ENCODE results near the gene SCUBE3.

SCUBE3 gene

DNA sequence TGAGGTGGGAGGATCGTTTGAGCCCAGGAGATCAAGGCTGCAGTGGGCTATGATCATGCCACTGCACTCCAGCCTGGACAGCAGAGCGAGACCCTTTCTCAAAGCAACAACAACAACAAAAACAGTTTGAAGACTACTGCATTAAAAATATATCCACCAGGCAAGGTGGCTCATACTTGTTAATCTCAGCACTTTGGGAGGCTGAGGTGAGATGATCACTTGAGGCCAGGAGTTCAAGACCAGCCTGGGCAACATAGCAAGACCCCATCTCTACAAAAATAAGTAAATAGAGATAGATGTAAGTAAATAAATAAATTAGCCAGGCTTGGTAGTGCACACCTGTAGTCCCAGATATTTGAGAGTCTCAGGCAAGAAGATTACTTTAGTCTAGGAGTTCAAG lies 58.2 kb downstream of the SCUBE3 start:
- no peak for DNase-seq (ENCODE audit: low spot score)

DNA sequence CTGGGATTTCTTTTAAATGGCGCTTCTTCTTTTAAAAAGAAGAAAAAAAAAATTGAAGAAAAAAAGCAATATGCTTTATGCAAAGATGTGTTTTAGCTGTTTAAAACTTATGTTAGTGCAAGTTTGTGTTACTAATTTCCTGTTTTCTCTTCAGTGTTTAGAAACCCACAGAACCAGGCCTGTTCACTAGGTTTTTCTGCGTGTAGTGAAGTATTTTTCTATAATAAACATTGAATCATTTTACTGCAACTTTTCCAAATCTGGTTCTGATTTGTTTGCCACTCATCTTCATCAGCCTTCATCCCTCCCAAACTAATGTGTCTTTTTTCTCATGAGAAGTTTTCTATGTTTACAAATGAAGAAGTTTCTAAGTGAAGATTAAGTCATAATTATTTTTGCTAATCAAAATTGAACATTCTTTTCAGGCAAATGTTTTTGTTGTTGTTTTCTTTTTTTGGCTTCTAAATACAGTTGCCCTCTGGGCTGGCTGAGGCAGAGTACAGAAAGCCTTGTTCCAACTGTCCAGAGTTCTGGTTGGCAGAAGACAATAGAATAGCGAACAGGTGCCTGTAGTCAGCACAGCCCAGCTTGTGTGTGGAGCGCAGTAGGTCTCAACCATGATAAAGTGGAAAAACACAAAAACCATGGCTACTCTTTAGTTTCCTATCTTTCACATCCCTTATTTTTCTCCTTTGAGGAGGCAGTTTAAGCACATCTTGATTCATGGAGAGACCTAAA lies 60.2 kb downstream of the SCUBE3 start:
- no peak for DNase-seq (ENCODE audit: low spot score)

DNA sequence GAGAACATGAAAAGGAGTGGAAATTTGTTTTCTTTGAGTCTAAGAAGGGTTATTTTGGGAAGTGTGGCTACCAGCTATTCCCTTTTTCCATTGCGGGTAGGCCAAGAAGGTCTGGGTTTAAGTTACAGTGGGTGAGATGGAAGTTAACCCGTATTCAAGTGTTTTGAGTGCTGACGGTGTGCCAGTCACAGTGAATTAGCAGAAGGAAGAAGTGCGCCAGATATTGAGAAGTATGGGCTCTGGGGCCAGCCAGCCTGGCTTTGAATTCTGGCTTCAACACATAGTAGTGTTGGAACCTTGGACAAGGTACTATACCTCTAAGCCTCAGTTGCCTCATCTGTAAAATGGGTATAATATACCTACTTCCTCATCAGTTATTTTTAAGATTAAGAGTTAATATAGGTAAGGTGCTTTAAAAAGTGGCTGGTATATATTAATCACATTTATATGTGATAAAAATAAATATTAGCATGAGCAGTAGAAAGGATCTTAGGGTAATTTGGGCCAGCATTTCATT lies 62.0 kb downstream of the SCUBE3 start:
- no peak for DNase-seq (ENCODE audit: low spot score)

GRCh38 chr6:35278708-35279107 lies 65.0 kb downstream of the SCUBE3 start:
- DNase-seq (ENCODE audit: low spot score), result no peak

- no peak for DNase-seq (ENCODE audit: low spot score)
These were observed 67.1 kb downstream of the SCUBE3 start for GRCh38 chr6:35280903-35281302.

GRCh38 chr6:35282472-35282871 lies 68.7 kb downstream of the SCUBE3 start:
- DNase-seq (ENCODE audit: low spot score), result no peak

GRCh38 chr6:35283361-35283760 lies 69.6 kb downstream of the SCUBE3 start:
- no peak for DNase-seq (ENCODE audit: low spot score)

GRCh38 chr6:35287671-35288396 lies 74.1 kb downstream of the SCUBE3 start:
- no peak for DNase-seq (ENCODE audit: low spot score)

GRCh38 chr6:35288834-35289233 lies 75.1 kb downstream of the SCUBE3 start:
- no peak for DNase-seq (ENCODE audit: low spot score)

- DNase-seq (ENCODE audit: low spot score), result no peak
These were observed 77.7 kb downstream of the SCUBE3 start for GRCh38 chr6:35291491-35291890.

DNA sequence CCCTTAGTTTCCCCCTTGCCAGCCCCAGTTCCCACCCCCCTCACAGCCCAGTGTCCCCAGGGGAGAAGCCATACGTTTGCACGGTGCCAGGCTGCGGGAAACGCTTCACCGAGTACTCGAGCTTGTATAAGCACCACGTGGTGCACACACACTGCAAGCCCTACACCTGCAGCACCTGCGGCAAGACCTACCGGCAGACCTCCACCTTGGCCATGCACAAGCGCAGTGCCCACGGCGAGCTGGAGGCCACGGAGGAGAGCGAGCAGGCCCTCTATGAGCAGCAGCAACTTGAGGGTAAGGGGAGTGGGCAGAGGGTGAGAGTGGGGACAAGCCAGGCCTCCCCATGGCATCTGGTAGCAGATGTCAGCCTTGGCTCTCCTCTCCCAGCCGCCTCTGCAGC lies 78.7 kb downstream of the SCUBE3 start:
- no peak for DNase-seq (ENCODE audit: low spot score)

DNA sequence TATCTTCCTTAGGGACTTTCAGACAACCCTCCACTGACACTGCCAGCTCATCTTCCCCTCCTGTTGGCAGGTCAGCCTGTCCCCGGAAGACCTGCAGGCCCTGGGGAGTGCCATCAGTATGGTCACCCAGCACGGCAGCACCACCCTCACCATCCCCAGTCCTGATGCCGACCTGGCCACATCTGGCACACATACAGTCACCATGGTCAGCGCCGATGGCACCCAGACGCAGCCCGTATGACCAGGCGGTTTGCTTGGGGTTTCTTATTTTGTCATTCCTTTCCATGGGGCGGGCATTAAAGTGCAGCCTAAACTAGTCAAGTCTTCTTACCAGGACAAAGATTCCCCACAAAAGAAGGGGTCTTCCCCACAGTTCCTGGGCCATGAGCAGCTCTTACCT lies 79.9 kb downstream of the SCUBE3 start:
- DNase-seq (ENCODE audit: low spot score), result no peak

- peak; percentile 76 for DNase-seq (ENCODE audit: low spot score)
These were observed 80.7 kb downstream of the SCUBE3 start for GRCh38 chr6:35294308-35294945.

DNA sequence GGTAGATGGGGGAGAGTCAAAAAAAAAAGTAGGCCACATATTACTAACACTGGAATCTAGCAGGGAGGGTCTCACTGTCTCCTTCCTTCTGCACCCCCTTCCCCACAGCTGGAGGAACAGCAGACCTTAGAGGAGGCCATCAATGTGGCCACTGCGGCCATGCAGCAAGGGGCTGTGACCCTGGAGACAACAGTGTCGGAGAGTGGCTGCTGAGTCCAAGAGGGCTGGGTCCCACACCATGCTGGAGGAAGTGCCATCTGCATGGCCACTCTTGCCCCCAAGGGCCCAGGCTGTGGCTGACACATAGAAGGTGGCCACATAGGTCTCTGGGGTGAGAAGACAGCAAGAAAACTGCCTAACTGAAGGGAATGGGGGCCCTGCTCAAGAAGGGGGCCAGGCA lies 81.3 kb downstream of the SCUBE3 start:
- DNase-seq (ENCODE audit: low spot score), result no peak

- DNase-seq (ENCODE audit: low spot score), result no peak
These were observed 82.0 kb downstream of the SCUBE3 start for GRCh38 chr6:35295521-35296315.

- no peak for DNase-seq (ENCODE audit: low spot score)
These were observed 83.3 kb downstream of the SCUBE3 start for GRCh38 chr6:35296931-35297600.

DNA sequence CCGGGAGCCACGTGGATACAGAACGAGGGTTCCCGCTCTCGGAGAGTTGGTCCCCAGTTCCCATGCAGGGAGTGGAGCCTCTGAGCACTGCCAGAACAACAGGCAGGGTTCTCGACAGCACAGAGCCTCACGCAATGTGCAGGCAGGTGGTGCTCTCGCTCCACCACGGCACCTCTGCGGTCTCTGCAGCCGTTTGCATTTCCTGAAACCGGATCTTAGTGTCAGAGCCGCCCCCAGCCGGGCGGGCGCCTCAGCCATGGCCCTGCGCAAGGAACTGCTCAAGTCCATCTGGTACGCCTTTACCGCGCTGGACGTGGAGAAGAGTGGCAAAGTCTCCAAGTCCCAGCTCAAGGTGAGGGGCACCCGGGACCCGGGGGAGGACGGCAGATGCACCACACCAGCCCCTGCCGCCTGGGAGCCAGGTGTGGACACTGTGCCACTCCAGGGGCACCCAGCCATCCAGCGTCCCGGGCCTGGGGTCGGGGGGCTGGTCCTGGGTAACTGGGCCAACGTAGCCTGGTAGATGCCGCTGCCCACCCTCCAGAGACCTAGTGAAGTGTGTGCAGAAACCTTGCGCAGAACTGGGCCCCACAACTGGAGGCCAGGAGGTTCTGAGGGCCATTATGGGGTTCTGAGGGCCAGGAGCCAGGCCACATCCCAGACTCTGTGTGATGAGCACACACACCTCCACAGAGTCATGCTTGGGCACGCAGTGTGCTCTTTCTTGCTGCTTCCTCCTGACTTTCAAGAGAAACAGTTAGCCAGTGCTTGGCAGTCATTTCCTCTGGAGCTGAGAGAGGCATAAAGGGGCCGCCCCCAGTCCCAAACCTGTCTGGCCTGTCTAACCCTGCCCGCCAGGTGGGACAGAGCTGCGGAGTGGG lies 84.1 kb downstream of the SCUBE3 start, which contains the start of gene DEF6:
Gene DEF6 (plus strand): TSS at position 218 of the 881 bp plus-strand sequence. CDS start 39 bp downstream, at position 257.
- peak; percentile 64 for DNase-seq (ENCODE audit: low spot score)

DNA sequence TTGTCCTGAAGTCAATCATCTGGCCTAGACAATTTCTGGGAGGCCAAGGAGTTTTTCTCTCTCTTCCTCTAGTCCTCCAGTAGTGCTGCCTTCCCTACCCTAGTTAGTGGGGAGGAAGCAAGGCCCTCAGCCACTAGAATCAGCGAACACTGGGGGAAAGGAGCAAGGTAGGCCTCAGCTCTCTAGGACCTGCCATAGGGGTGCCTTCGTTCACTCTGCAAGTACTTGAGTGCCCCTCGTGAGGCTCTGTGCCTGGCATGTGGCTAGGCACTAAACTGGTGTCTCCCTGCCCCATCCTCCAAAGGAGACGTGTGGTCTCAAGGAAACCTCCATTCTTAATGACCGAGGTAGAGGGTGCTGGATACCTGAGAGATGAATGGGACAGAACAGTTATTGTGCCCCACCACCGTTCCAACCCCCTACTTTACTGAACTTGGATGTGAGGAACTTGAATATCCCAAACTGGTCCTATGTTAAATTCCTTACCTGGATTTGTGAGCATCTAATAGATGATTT lies 84.9 kb downstream of the SCUBE3 start:
- DNase-seq (ENCODE audit: low spot score), result no peak

DNA sequence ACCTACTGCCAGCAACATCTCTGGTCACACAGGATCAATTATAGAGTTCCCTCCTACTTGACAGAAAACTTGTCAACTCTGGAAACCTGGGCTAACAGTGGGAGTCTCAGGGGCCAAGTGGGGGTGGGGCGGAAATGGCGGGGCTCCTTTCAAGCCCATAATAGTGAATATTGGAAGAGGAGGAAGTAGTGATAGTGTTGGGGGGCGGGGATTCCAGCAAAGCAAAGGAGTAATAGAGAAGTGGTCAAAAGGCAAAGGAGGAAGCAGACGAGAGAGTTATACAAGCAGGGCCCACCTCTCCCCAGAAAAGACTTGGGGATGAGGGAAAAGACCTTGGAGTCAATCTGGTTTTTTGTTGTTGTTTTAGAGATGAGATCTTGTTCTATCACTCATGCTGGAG lies 85.9 kb downstream of the SCUBE3 start:
- DNase-seq (ENCODE audit: low spot score), result no peak

GRCh38 chr6:35300848-35301247 lies 87.1 kb downstream of the SCUBE3 start:
- no peak for DNase-seq (ENCODE audit: low spot score)
